NCI-H2029 treated with DMSO at 0.1 percent for 48 hours (cell line): ENCODE data around the gene OTOP3.

Source experiments
- DNase-seq: peaks from one replicate; lab custom pipeline; 2025; lab: John Stamatoyannopoulos, UW

OTOP3 gene

GRCh38 chr17:74916851-74917199, 18.9 kb upstream of the OTOP3 start:
- no peak for DNase-seq

GRCh38 chr17:74917430-74917829, 18.3 kb upstream of the OTOP3 start:
- DNase-seq, result no peak

- no peak for DNase-seq
Observed at GRCh38 chr17:74918906-74919305, 16.8 kb upstream of the OTOP3 start.

- no peak for DNase-seq
Observed at GRCh38 chr17:74919440-74920305, 16.0 kb upstream of the OTOP3 start.

GRCh38 chr17:74920306-74920620, 15.4 kb upstream of the OTOP3 start:
- no peak for DNase-seq

- DNase-seq, result no peak
Observed at GRCh38 chr17:74920642-74921025, 15.1 kb upstream of the OTOP3 start.

- no peak for DNase-seq
Observed at GRCh38 chr17:74921026-74921681, 14.5 kb upstream of the OTOP3 start.

GRCh38 chr17:74921769-74922168, 13.9 kb upstream of the OTOP3 start:
- no peak for DNase-seq

- no peak for DNase-seq
Observed at GRCh38 chr17:74922172-74922571, 13.5 kb upstream of the OTOP3 start.

- no peak for DNase-seq
Observed at GRCh38 chr17:74922694-74923537, 12.8 kb upstream of the OTOP3 start, which contains the start of gene USH1G. TSS of gene USH1G (minus strand) at chr17:74923255. CDS start at chr17:74923073, 182 bp downstream.

GRCh38 chr17:74923538-74924249, 12.0 kb upstream of the OTOP3 start:
- DNase-seq, result no peak

GRCh38 chr17:74924250-74924948, 11.3 kb upstream of the OTOP3 start, which contains the start of gene OTOP2:
TSS of gene OTOP2 (plus strand) at chr17:74924273. CDS start at chr17:74924633, 360 bp downstream.
- no peak for DNase-seq

GRCh38 chr17:74925242-74925641, 10.5 kb upstream of the OTOP3 start:
- no peak for DNase-seq

GRCh38 chr17:74928786-74929185, 6.9 kb upstream of the OTOP3 start:
- DNase-seq, result no peak

- no peak for DNase-seq
Observed at GRCh38 chr17:74930535-74931036, 5.1 kb upstream of the OTOP3 start.

- DNase-seq, result no peak
Observed at GRCh38 chr17:74935048-74935447, 650 bp upstream of the OTOP3 start.

- no peak for DNase-seq
Observed at GRCh38 chr17:74936470-74936799, 737 bp downstream of the OTOP3 start.

GRCh38 chr17:74937064-74938051, 1.7 kb downstream of the OTOP3 start:
- no peak for DNase-seq

GRCh38 chr17:74938194-74938950, 2.7 kb downstream of the OTOP3 start:
- DNase-seq, result no peak
